H9 (cell line): Measurements from ENCODE around the gene MED27. TPM values are rescaled to one million over a fixed set of nuclear protein-coding genes. Genes with fewer than 3 reads are reported as not detected.

Source experiments
- DNase-seq: peaks from one replicate; pipeline ENCODE4 v3.0.0-alpha.2; 2017
- H2AFZ ChIP-seq: one replicate; pipeline ENCODE4 v1.6.1; 2013; ENCODE audit warnings: mild to moderate bottlenecking, low read length, control low read depth, moderate library complexity
- H2AK5ac ChIP-seq: 2 replicates; pipeline ENCODE4 v1.6.1; 2013; ENCODE audit warnings: low read length, control low read depth, mixed read lengths; ENCODE audit not compliant: insufficient read length
- H2BK120ac ChIP-seq: one replicate; pipeline ENCODE4 v1.6.1; 2013; ENCODE audit warnings: low read depth, mild to moderate bottlenecking, low read length, control low read depth, inconsistent platforms; ENCODE audit not compliant: poor library complexity, severe bottlenecking
- H2BK12ac ChIP-seq: 2 replicates; pipeline ENCODE4 v1.6.1; 2013; ENCODE audit warnings: low read length, control low read depth, mixed read lengths, low read depth; ENCODE audit not compliant: insufficient read length
- H2BK15ac ChIP-seq: 2 replicates; pipeline ENCODE4 v1.6.1; 2013; ENCODE audit warnings: low read depth, low read length, control low read depth
- H2BK20ac ChIP-seq: one replicate; pipeline ENCODE4 v1.6.1; 2013; ENCODE audit warnings: low read depth, mild to moderate bottlenecking, low read length, control low read depth, inconsistent platforms; ENCODE audit not compliant: poor library complexity, severe bottlenecking
- H2BK5ac ChIP-seq: 2 replicates; pipeline ENCODE4 v1.6.1; 2013; ENCODE audit warnings: low read length, control low read depth, mixed read lengths; ENCODE audit not compliant: insufficient read length
- H3K14ac ChIP-seq: 2 replicates; pipeline ENCODE4 v1.6.1; 2013; ENCODE audit warnings: low read length, control low read depth; ENCODE audit not compliant: insufficient read depth
- H3K18ac ChIP-seq: 2 replicates; pipeline ENCODE4 v1.6.1; 2013; ENCODE audit warnings: low read depth, mild to moderate bottlenecking, mixed read lengths, low read length, control low read depth; ENCODE audit not compliant: insufficient read length
- H3K23ac ChIP-seq: 2 replicates; pipeline ENCODE4 v1.6.1; 2013; ENCODE audit warnings: low read length, control low read depth, mixed read lengths, low read depth; ENCODE audit not compliant: insufficient read length
- H3K23me2 ChIP-seq: 2 replicates; pipeline ENCODE4 v1.6.1; 2013; ENCODE audit warnings: low read depth, mild to moderate bottlenecking, mixed read lengths, low read length, control low read depth; ENCODE audit not compliant: insufficient read length, poor library complexity, severe bottlenecking
- H3K27ac ChIP-seq: 2 replicates; pipeline ENCODE4 v1.5.1; 2013; ENCODE audit warnings: low read length, control low read depth, mixed read lengths, low read depth; ENCODE audit not compliant: insufficient read length
- H3K27me3 ChIP-seq: 2 replicates; pipeline ENCODE4 v1.6.1; 2013; ENCODE audit warnings: low read length, control low read depth, inconsistent platforms; ENCODE audit not compliant: insufficient read depth
- H3K4ac ChIP-seq: 2 replicates; pipeline ENCODE4 v1.6.1; 2013; ENCODE audit warnings: low read depth, mild to moderate bottlenecking, control low read depth, inconsistent platforms, low read length, moderate library complexity
- H3K4me1 ChIP-seq: 2 replicates; pipeline ENCODE4 v1.6.1; 2013; ENCODE audit warnings: low read length, control low read depth, inconsistent platforms; ENCODE audit not compliant: insufficient read depth
- H3K4me2 ChIP-seq: 2 replicates; pipeline ENCODE4 v1.6.1; 2013; ENCODE audit warnings: low read length, control low read depth, mixed read lengths; ENCODE audit not compliant: insufficient read length, insufficient read depth
- H3K56ac ChIP-seq: 2 replicates; pipeline ENCODE4 v1.6.1; 2013; ENCODE audit warnings: low read depth, mild to moderate bottlenecking, mixed read lengths, low read length, control low read depth; ENCODE audit not compliant: insufficient read length
- H3K79me1 ChIP-seq: 2 replicates; pipeline ENCODE4 v1.6.1; 2013; ENCODE audit warnings: low read depth, mild to moderate bottlenecking, moderate library complexity, low read length, control low read depth, inconsistent platforms; ENCODE audit not compliant: insufficient read depth, poor library complexity, severe bottlenecking
- H3K79me2 ChIP-seq: 2 replicates; pipeline ENCODE4 v1.6.1; 2013; ENCODE audit warnings: low read length, control low read depth, inconsistent platforms; ENCODE audit not compliant: insufficient read depth
- H3K9ac ChIP-seq: 2 replicates; pipeline ENCODE4 v1.6.1; 2013; ENCODE audit warnings: low read length, control low read depth, mixed read lengths; ENCODE audit not compliant: insufficient read length; ENCODE audit errors: extremely low read depth
- H3K9me3 ChIP-seq: one replicate; pipeline ENCODE4 v1.6.1; 2013; ENCODE audit warnings: low read depth, low read length, inconsistent platforms; ENCODE audit not compliant: control insufficient read depth
- H3T11ph ChIP-seq: one replicate; pipeline ENCODE4 v1.6.1; 2013; ENCODE audit warnings: mild to moderate bottlenecking, low read length, control low read depth, inconsistent platforms
- H4K20me1 ChIP-seq: one replicate; pipeline ENCODE4 v1.6.1; 2013; ENCODE audit not compliant: control insufficient read depth, insufficient read length, insufficient read depth
- H4K5ac ChIP-seq: 2 replicates; pipeline ENCODE4 v1.6.1; 2013; ENCODE audit warnings: low read depth, mild to moderate bottlenecking, mixed read lengths, low read length, control low read depth; ENCODE audit not compliant: insufficient read length
- H4K8ac ChIP-seq: replicated peaks from 2 replicates; pipeline ENCODE4 v1.6.1; 2013; ENCODE audit warnings: low read length, control low read depth, mixed read lengths, low read depth; ENCODE audit not compliant: insufficient read length
- H4K91ac ChIP-seq: 2 replicates; pipeline ENCODE4 v1.6.1; 2013; ENCODE audit warnings: low read depth, mild to moderate bottlenecking, moderate library complexity, mixed read lengths, low read length, control low read depth; ENCODE audit not compliant: insufficient read length
- H3K27ac Mint-ChIP-seq, 3 experiments: 2 replicates in 2 of 3; 3 replicates in 1 of 3; pipeline ENCODE4 v1.8.0; 2020 to 2021; ENCODE audit warnings: mixed read lengths in 3 of 3, mild to moderate bottlenecking in 1 of 3, moderate library complexity in 1 of 3
- H3K27me3 Mint-ChIP-seq: 2 replicates; pipeline ENCODE4 v1.8.0; 2021; ENCODE audit warnings: low read depth, mild to moderate bottlenecking, moderate library complexity, mixed read lengths
- H3K36me3 Mint-ChIP-seq, 3 experiments: 2 replicates in 2 of 3; 3 replicates in 1 of 3; pipeline ENCODE4 v1.8.0; 2020 to 2021; ENCODE audit warnings: low read depth in 3 of 3, mixed read lengths in 3 of 3; ENCODE audit not compliant: insufficient read depth in 1 of 3
- H3K4me1 Mint-ChIP-seq, 2 experiments: 2 replicates each; pipeline ENCODE4 v1.8.0; 2020; ENCODE audit warnings: mixed read lengths in 2 of 2
- H3K4me3 Mint-ChIP-seq, 2 experiments: 2 replicates in 1 of 2; 3 replicates in 1 of 2; pipeline ENCODE4 v1.8.0; 2020 to 2021; ENCODE audit warnings: mild to moderate bottlenecking in 2 of 2, mixed read lengths in 2 of 2, moderate library complexity in 1 of 2
- H3K9me3 Mint-ChIP-seq, 2 experiments: 2 replicates in 1 of 2; 3 replicates in 1 of 2; pipeline ENCODE4 v1.8.0; 2020; ENCODE audit warnings: mild to moderate bottlenecking in 2 of 2, mixed read lengths in 2 of 2, moderate library complexity in 1 of 2
- CTCF ChIP-seq: fragments of 200-600 bp; sonication (generic); conservative IDR thresholded peaks from 3 replicates; pipeline ENCODE4 v1.8.0; 2021; ENCODE audit warnings: antibody characterized with exemption, mild to moderate bottlenecking
- WGBS: extraction: QIAGEN DNeasy Blood & Tissue Kit; methylation state at CpG from one replicate; pipeline ENCODE4 v1.1.7; 2013; ENCODE audit warnings: missing lambda C conversion rate, low lambda C conversion rate, mixed read lengths; ENCODE audit not compliant: insufficient read length; ENCODE audit errors: extremely low coverage; 5-methylcytosine and 5-hydroxymethylcytosine counted together
- total RNA-seq: library from RNA; stranded (reverse); gene quantifications from 2 replicates; pipeline ENCODE4 v1.2.1, GENCODE V29; 2021

Gene MED27
- total RNA-seq, 1 experiment from 2014 or later = 33.5 TPM

GRCh38 chr9:131812116-131812790 lies 267.4 kb downstream of the MED27 start:
- H3K79me1 ChIP-seq = no peaks in the 10 kb centered on the region
- no peak overlapping the region for H3K4me2 ChIP-seq
- no CpG with 5 or more reads among the region's 23 CpGs for WGBS
- TF ChIP-seq CTCF = no peak
- Mint-ChIP-seq H3K4me3 (no peak overlapping the region), H3K27me3 (peaks cover 5% of the 10 kb centered on the region), H3K36me3 (no peaks in the 10 kb centered on the region), H3K9me3 (no peaks in the 10 kb centered on the region), H3K4me1 (peaks cover 11 to 44% of the 10 kb centered on the region in 2 experiments), H3K27ac (no peak overlapping the region)
- H3K18ac ChIP-seq = no peak overlapping the region
- H2AK5ac ChIP-seq = no peak overlapping the region
- no peak overlapping the region for H3K27ac ChIP-seq
- H3K4me1 ChIP-seq = no peaks in the 10 kb centered on the region
- no peak overlapping the region for H4K91ac ChIP-seq
- no peaks in the 10 kb centered on the region for H3K79me2 ChIP-seq
- no peaks in the 10 kb centered on the region for H3K9me3 ChIP-seq
- no peak overlapping the region; the same call in 1 of the 2 replicates for H3K14ac ChIP-seq
- no peaks in the 10 kb centered on the region for H4K20me1 ChIP-seq
- H3K9ac ChIP-seq = no peak overlapping the region
- H3K4ac ChIP-seq = no peak overlapping the region
- no peak overlapping the region for H3K23ac ChIP-seq
- no peak overlapping the region for H3T11ph ChIP-seq
- no peak for DNase-seq
- H2BK120ac ChIP-seq = no peak overlapping the region
- H4K8ac ChIP-seq = no peak overlapping the region
- no peak overlapping the region for H2BK15ac ChIP-seq
- peaks cover under 1% of the 10 kb centered on the region for H3K23me2 ChIP-seq
- no peak overlapping the region for H3K56ac ChIP-seq
- H2BK12ac ChIP-seq = no peak overlapping the region
- no peaks in the 10 kb centered on the region for H3K27me3 ChIP-seq
- H2BK5ac ChIP-seq = no peak overlapping the region
- no peak overlapping the region for H2BK20ac ChIP-seq
- no peak overlapping the region for H2AFZ ChIP-seq
- H4K5ac ChIP-seq = no peak overlapping the region
